ENCODE results near the gene OR51A4. TPM values are rescaled to one million over a fixed set of nuclear protein-coding genes. Genes with fewer than 3 reads are reported as not detected.
"Not testable (repeated sequence)": the region's sequence is repeated elsewhere in the genome, so short reads cannot be mapped to it uniquely, and the experiment has no call there.

OR51A4 gene
- total and polyA plus RNA-seq, 10 donors, result not detected

GRCh38 chr11:4960877-4961276, 13.5 kb upstream of the OR51A4 start:
- H3K4me1 ChIP-seq, result no peaks in the 10 kb centered on the region
- no peak overlapping the region for H3K4me3 ChIP-seq
- H3K27ac ChIP-seq, result no peak overlapping the region
- H3K27me3 ChIP-seq (replicated peaks in 1 of 7), result no peaks in the 10 kb centered on the region
- no peaks in the 10 kb centered on the region for H3K36me3 ChIP-seq
- peaks cover 0 to 7% (median 0%) of the 10 kb centered on the region in 8 donors for H3K9me3 ChIP-seq
- 70 to 85% (median 79%) methylated on average over 3 of the region's 3 CpGs for WGBS, 5 donors
- DNase-seq, result no peak
- no peak for TF ChIP-seq POLR2AphosphoS5 (IDR thresholded peaks at IDR 0.05)
- TF ChIP-seq, protein P1, sequence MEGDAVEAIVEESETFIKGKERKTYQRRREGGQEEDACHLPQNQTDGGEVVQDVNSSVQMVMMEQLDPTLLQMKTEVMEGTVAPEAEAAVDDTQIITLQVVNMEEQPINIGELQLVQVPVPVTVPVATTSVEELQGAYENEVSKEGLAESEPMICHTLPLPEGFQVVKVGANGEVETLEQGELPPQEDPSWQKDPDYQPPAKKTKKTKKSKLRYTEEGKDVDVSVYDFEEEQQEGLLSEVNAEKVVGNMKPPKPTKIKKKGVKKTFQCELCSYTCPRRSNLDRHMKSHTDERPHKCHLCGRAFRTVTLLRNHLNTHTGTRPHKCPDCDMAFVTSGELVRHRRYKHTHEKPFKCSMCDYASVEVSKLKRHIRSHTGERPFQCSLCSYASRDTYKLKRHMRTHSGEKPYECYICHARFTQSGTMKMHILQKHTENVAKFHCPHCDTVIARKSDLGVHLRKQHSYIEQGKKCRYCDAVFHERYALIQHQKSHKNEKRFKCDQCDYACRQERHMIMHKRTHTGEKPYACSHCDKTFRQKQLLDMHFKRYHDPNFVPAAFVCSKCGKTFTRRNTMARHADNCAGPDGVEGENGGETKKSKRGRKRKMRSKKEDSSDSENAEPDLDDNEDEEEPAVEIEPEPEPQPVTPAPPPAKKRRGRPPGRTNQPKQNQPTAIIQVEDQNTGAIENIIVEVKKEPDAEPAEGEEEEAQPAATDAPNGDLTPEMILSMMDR (IDR thresholded peaks at IDR 0.05 in 8 of 11, conservative IDR thresholded peaks at IDR 0.05 in 3 of 11), result no peak
- TF ChIP-seq POLR2A (IDR thresholded peaks at IDR 0.05), result no peak
- intact Hi-C loops (cut with DNase I; ENCODE audit: low total_unique reads), result no loop called here

- no peaks in the 10 kb centered on the region for H3K27me3 ChIP-seq (replicated peaks in 1 of 7)
- DNase-seq, result no peak
- H3K36me3 ChIP-seq, result no peaks in the 10 kb centered on the region
- TF ChIP-seq POLR2A (IDR thresholded peaks at IDR 0.05), result no peak
- TF ChIP-seq, protein P1 (IDR thresholded peaks at IDR 0.05 in 8 of 11, conservative IDR thresholded peaks at IDR 0.05 in 3 of 11), result no peak
- no peak for TF ChIP-seq POLR2AphosphoS5 (IDR thresholded peaks at IDR 0.05)
- no peaks in the 10 kb centered on the region for H3K4me1 ChIP-seq
- 80 to 93% (median 87%) methylated on average over 4 of the region's 4 CpGs for WGBS, 5 donors
- intact Hi-C loops (cut with DNase I; ENCODE audit: low total_unique reads), result no loop called here
- H3K9me3 ChIP-seq, result no peaks in the 10 kb centered on the region
- no peak overlapping the region for H3K4me3 ChIP-seq
- no peak overlapping the region for H3K27ac ChIP-seq
Observed at GRCh38 chr11:4957396-4957795, 10.0 kb upstream of the OR51A4 start.

GRCh38 chr11:4955613-4956012, 8.2 kb upstream of the OR51A4 start, which contains the start of gene OR51A2:
Gene OR51A2 (minus strand): TSS chr11:4955713. CDS start chr11:4955713, 0 bp downstream.
- H3K27me3 ChIP-seq (replicated peaks in 1 of 7); H3K27ac ChIP-seq; H3K4me1 ChIP-seq; H3K36me3 ChIP-seq; intact Hi-C loops (cut with DNase I; ENCODE audit: low total_unique reads); DNase-seq; H3K4me3 ChIP-seq; H3K9me3 ChIP-seq: not testable (repeated sequence)
- WGBS, 5 donors, result 65 to 84% (median 76%) methylated on average over 2 of the region's 2 CpGs

DNA sequence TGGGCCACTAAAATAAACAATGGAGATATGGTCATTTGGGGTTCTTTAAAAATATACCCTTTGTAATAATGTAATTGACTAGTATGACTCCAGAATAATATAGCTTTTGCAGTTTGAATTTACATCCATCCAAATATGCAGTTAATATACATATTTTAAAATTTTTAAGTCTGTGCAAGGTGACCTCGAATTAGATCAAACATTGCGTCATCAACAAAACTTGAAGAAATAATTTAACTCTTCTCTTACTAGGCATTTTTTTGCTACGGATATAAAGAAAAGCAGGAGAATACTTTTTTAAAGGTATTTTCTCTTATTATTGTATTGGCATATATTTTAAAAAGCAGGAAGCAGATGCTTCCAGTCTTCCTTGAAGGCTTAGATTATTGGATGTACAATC, 10.7 kb downstream of the OR51A4 start:
- TF ChIP-seq POLR2A (IDR thresholded peaks at IDR 0.05), result no peak
- no peak for TF ChIP-seq POLR2AphosphoS5 (IDR thresholded peaks at IDR 0.05)
- TF ChIP-seq, protein P1 (IDR thresholded peaks at IDR 0.05 in 8 of 11, conservative IDR thresholded peaks at IDR 0.05 in 3 of 11), result no peak
- no peaks in the 10 kb centered on the region for H3K27me3 ChIP-seq (replicated peaks in 1 of 7)
- H3K9me3 ChIP-seq, result no peaks in the 10 kb centered on the region
- WGBS, 5 donors, result 78 to 89% (median 84%) methylated on average over 3 of the region's 3 CpGs
- no peaks in the 10 kb centered on the region for H3K36me3 ChIP-seq
- DNase-seq, result no peak
- no peak overlapping the region for H3K27ac ChIP-seq
- H3K4me3 ChIP-seq, result no peak overlapping the region
- no peaks in the 10 kb centered on the region for H3K4me1 ChIP-seq
- intact Hi-C loops (cut with DNase I; ENCODE audit: low total_unique reads), result no loop called here

- no peaks in the 10 kb centered on the region for H3K9me3 ChIP-seq
- no peaks in the 10 kb centered on the region for H3K4me1 ChIP-seq
- DNase-seq, result no peak
- TF ChIP-seq POLR2A (IDR thresholded peaks at IDR 0.05), result no peak
- TF ChIP-seq, protein P1 (IDR thresholded peaks at IDR 0.05 in 8 of 11, conservative IDR thresholded peaks at IDR 0.05 in 3 of 11), result no peak
- no peak for TF ChIP-seq POLR2AphosphoS5 (IDR thresholded peaks at IDR 0.05)
- no peak overlapping the region for H3K27ac ChIP-seq
- no peak overlapping the region for H3K4me3 ChIP-seq
- WGBS, 5 donors, result 83 to 88% (median 86%) methylated on average over 4 of the region's 4 CpGs
- no peaks in the 10 kb centered on the region for H3K27me3 ChIP-seq (replicated peaks in 1 of 7)
- no peaks in the 10 kb centered on the region for H3K36me3 ChIP-seq
- intact Hi-C loops (cut with DNase I; ENCODE audit: low total_unique reads), result no loop called here
Observed at GRCh38 chr11:4932751-4933150, 14.7 kb downstream of the OR51A4 start.
